H1 (cell line): ENCODE measurements around the gene SH2B2. TPM values are rescaled to one million over a fixed set of nuclear protein-coding genes. Genes with fewer than 3 reads are reported as not detected.

Experiments used
- CTCF ChIA-PET: fragments of 300-600 bp; sonication (Branson Sonifier 250); formaldehyde crosslinking; loops from one replicate; lab custom pipeline; 2021; ENCODE audit not compliant: partially characterized antibody; lab: Charles Lee
- POLR2A ChIA-PET: fragments of 300-600 bp; sonication (Branson Sonifier 250); formaldehyde crosslinking; loops from one replicate; lab custom pipeline; 2021; ENCODE audit warnings: inconsistent platforms; ENCODE audit not compliant: partially characterized antibody; lab: Charles Lee
- DNase-seq, 2 experiments: peaks; one replicate each; pipeline versions ENCODE4 v3.0.0 to v3.0.0-alpha.2; 2010 to 2022; ENCODE audit warnings: low spot score in 2 of 2, low read depth in 1 of 2, mixed read lengths in 1 of 2
- FAIRE-seq: peaks from 2 replicates; lab custom pipeline; 2011; peaks lifted over from hg19 to GRCh38; lab: Jason Lieb, UNC
- H2AFZ ChIP-seq: 2 replicates; pipeline ENCODE4 v1.8.1; 2012; ENCODE audit warnings: low read length, inconsistent platforms
- H2AK5ac ChIP-seq: 2 replicates; pipeline ENCODE4 v1.6.1; 2013; ENCODE audit warnings: low read depth, low read length
- H2BK120ac ChIP-seq: replicated peaks from 2 replicates; pipeline ENCODE3; 2013; ENCODE audit warnings: low read depth, low read length, inconsistent platforms
- H2BK12ac ChIP-seq: 2 replicates; pipeline ENCODE4 v1.6.1; 2013; ENCODE audit warnings: low read depth, low read length
- H2BK15ac ChIP-seq: 2 replicates; pipeline ENCODE4 v1.6.1; 2013; ENCODE audit warnings: low read length
- H2BK20ac ChIP-seq: 2 replicates; pipeline ENCODE4 v1.6.1; 2013; ENCODE audit warnings: low read length
- H2BK5ac ChIP-seq: 2 replicates; pipeline ENCODE4 v1.6.1; 2013; ENCODE audit warnings: low read depth, low read length
- H3K14ac ChIP-seq: 2 replicates; pipeline ENCODE4 v1.6.1; 2013; ENCODE audit warnings: inconsistent platforms; ENCODE audit not compliant: insufficient read length
- H3K18ac ChIP-seq: 2 replicates; pipeline ENCODE4 v1.6.1; 2013; ENCODE audit warnings: low read length; ENCODE audit errors: extremely low read depth
- H3K23ac ChIP-seq: 2 replicates; pipeline ENCODE4 v1.6.1; 2013; ENCODE audit warnings: inconsistent platforms; ENCODE audit not compliant: insufficient read length
- H3K23me2 ChIP-seq: 2 replicates; pipeline ENCODE4 v1.6.1; 2013; ENCODE audit warnings: low read depth, low read length
- H3K27ac ChIP-seq: 2 replicates; pipeline ENCODE4 v1.6.1; 2011; ENCODE audit warnings: low read depth, low read length, inconsistent platforms
- H3K27me3 ChIP-seq, 4 experiments: replicated peaks in 1 of 4; 1 replicate in 1 of 4; 2 replicates in 3 of 4; pipeline versions ENCODE4 v1.6.1 to v1.8.1; 2011 to 2013; ENCODE audit warnings: low read length in 3 of 4, mild to moderate bottlenecking in 3 of 4, inconsistent platforms in 2 of 4, mixed read lengths in 2 of 4, moderate library complexity in 1 of 4; ENCODE audit not compliant: control insufficient read depth in 3 of 4, insufficient read depth in 3 of 4; ENCODE audit errors: extremely low read depth in 1 of 4
- H3K36me3 ChIP-seq, 4 experiments: 2 replicates each; pipeline versions ENCODE4 v1.6.1 to v1.8.1; 2011 to 2013; ENCODE audit warnings: mild to moderate bottlenecking in 4 of 4, low read length in 3 of 4, moderate library complexity in 2 of 4, control low read depth in 1 of 4, inconsistent platforms in 1 of 4; ENCODE audit not compliant: insufficient read depth in 4 of 4, control insufficient read depth in 2 of 4
- H3K4ac ChIP-seq: replicated peaks from 2 replicates; pipeline ENCODE3; 2013; ENCODE audit warnings: low read length, low read depth, mixed read lengths, inconsistent platforms; ENCODE audit not compliant: insufficient read length
- H3K4me1 ChIP-seq, 4 experiments: replicated peaks in 1 of 4; 1 replicate in 1 of 4; 2 replicates in 3 of 4; pipeline versions ENCODE4 v1.6.1 to v1.8.1; 2011 to 2013; ENCODE audit warnings: low read length in 3 of 4, inconsistent platforms in 2 of 4, mixed read lengths in 1 of 4; ENCODE audit not compliant: insufficient read depth in 4 of 4, control insufficient read depth in 3 of 4
- H3K4me2 ChIP-seq, 2 experiments: 2 replicates each; pipeline versions ENCODE4 v1.6.1 to v1.8.1; 2011 to 2013; ENCODE audit warnings: low read depth in 2 of 2, low read length in 2 of 2, control low read depth in 1 of 2, inconsistent platforms in 1 of 2, mild to moderate bottlenecking in 1 of 2; ENCODE audit not compliant: insufficient read depth in 1 of 2
- H3K4me3 ChIP-seq, 4 experiments: fragments of 200-600, 300-600 bp in 1 of 4; sonication (generic), shearing (Covaris generic), sonication (Bioruptor Twin) in 1 of 4; 2 replicates each; pipeline versions ENCODE4 v1.5.1 to v1.8.1; 2011 to 2016; ENCODE audit warnings: low read length in 4 of 4, low read depth in 3 of 4, control low read depth in 2 of 4, inconsistent platforms in 2 of 4, mild to moderate bottlenecking in 2 of 4, mixed read lengths in 1 of 4, moderate library complexity in 1 of 4; ENCODE audit not compliant: insufficient read depth in 2 of 4; ENCODE audit errors: extremely low read depth in 1 of 4
- H3K56ac ChIP-seq: replicated peaks from 2 replicates; pipeline ENCODE3; 2013; ENCODE audit warnings: low read depth, mild to moderate bottlenecking, mixed read lengths, low read length, inconsistent platforms; ENCODE audit not compliant: insufficient read length
- H3K79me1 ChIP-seq: 2 replicates; pipeline ENCODE4 v1.6.1; 2013; ENCODE audit warnings: low read depth, low read length, control low read depth
- H3K79me2 ChIP-seq, 2 experiments: 2 replicates each; pipeline versions ENCODE4 v1.6.1 to v1.8.1; 2012 to 2013; ENCODE audit warnings: low read length in 2 of 2, mild to moderate bottlenecking in 2 of 2, inconsistent platforms in 1 of 2; ENCODE audit not compliant: insufficient read depth in 2 of 2, control insufficient read depth in 1 of 2
- H3K9ac ChIP-seq, 4 experiments: replicated peaks in 1 of 4; 1 replicate in 1 of 4; 2 replicates in 3 of 4; pipeline versions ENCODE4 v1.6.1 to v1.8.1; 2011 to 2013; ENCODE audit warnings: low read depth in 3 of 4, low read length in 3 of 4, control low read depth in 2 of 4, mild to moderate bottlenecking in 2 of 4, moderate library complexity in 2 of 4, inconsistent platforms in 1 of 4; ENCODE audit errors: extremely low read depth in 1 of 4
- H3K9me3 ChIP-seq, 2 experiments: 2 replicates each; pipeline versions ENCODE4 v1.6.1 to v1.8.1; 2012 to 2013; ENCODE audit warnings: mild to moderate bottlenecking in 2 of 2, moderate library complexity in 2 of 2, control low read depth in 1 of 2, inconsistent platforms in 1 of 2, low read depth in 1 of 2, low read length in 1 of 2, mixed read lengths in 1 of 2; ENCODE audit not compliant: insufficient read depth in 2 of 2
- H4K20me1 ChIP-seq, 2 experiments: replicated peaks in 1 of 2; 2 replicates each; pipeline versions ENCODE3 to v1.8.1; 2011 to 2013; ENCODE audit warnings: inconsistent platforms in 2 of 2, low read length in 2 of 2, mild to moderate bottlenecking in 1 of 2; ENCODE audit not compliant: insufficient read depth in 2 of 2, control insufficient read depth in 1 of 2
- H4K5ac ChIP-seq: 2 replicates; pipeline ENCODE4 v1.6.1; 2013; ENCODE audit warnings: low read length, low read depth, mixed read lengths, inconsistent platforms; ENCODE audit not compliant: insufficient read length
- H4K8ac ChIP-seq: 2 replicates; pipeline ENCODE4 v1.8.0; 2013; ENCODE audit warnings: mild to moderate bottlenecking, moderate library complexity, low read length, inconsistent platforms; ENCODE audit not compliant: insufficient read depth; ENCODE audit errors: extremely low read depth
- H4K91ac ChIP-seq: replicated peaks from 2 replicates; pipeline ENCODE3; 2013; ENCODE audit warnings: low read length, mixed read lengths, inconsistent platforms; ENCODE audit not compliant: insufficient read length
- CBX5 ChIP-seq: fragments of 300-800, 300-1000 bp; sonication (generic); IDR thresholded peaks from 2 replicates; pipeline ENCODE4 v1.7.1; 2016; ENCODE audit warnings: antibody characterized with exemption, low read length, low read depth
- POU5F1 ChIP-seq: IDR thresholded peaks from 2 replicates; pipeline ENCODE4 v1.6.1; 2011; ENCODE audit warnings: low read depth, mild to moderate bottlenecking, low read length, moderate library complexity
- SP2 ChIP-seq: IDR thresholded peaks from 2 replicates; pipeline ENCODE4 v1.6.1; 2012; ENCODE audit warnings: mild to moderate bottlenecking, low read length, inconsistent platforms
- WGBS, 2 experiments: shearing (Covaris generic) in 1 of 2; methylation state at CpG; one replicate each; pipeline versions ENCODE4 v1.1.6 to v1.1.7; 2013 to 2015; ENCODE audit warnings: low lambda C conversion rate in 2 of 2, mixed read lengths in 2 of 2, inconsistent platforms in 1 of 2, low coverage in 1 of 2, missing lambda C conversion rate in 1 of 2; ENCODE audit not compliant: insufficient replicate concordance in 2 of 2, insufficient coverage in 1 of 2, insufficient read length in 1 of 2; ENCODE audit errors: extremely low coverage in 1 of 2, missing lambda C conversion rate in 1 of 2; 5-methylcytosine and 5-hydroxymethylcytosine counted together
- polyA plus RNA-seq, 7 experiments: library from polyadenylated mRNA; depleted of rRNA in 3 of 7; stranded (reverse) in 5 of 7; unstranded in 2 of 7; fragments of >200 nt in 5 of 7; fragments of 200-250 nt in 2 of 7; gene quantifications; 1 replicate in 5 of 7; 2 replicates in 1 of 7; 4 replicates in 1 of 7; pipeline versions ENCODE4 v1.2.1 to v1.2.3, GENCODE V29; 2011 to 2013; ENCODE audit warnings: missing spikeins in 2 of 7, mixed read lengths in 2 of 7
- total RNA-seq: library from RNA; stranded (reverse); fragmentation: NEBNext Ultra II Directional; extraction: Animal tissue kit (Norgen Biotek cat#: 25700); gene quantifications from 2 replicates; pipeline ENCODE4 v1.2.1, GENCODE V29; 2021

Gene SH2B2
- total and polyA plus RNA-seq, 2 of the 8 experiments (the other 6 are each of a cell fraction or from before 2014, with no cell fraction given), result 11.5 to 18.7 TPM

DNA sequence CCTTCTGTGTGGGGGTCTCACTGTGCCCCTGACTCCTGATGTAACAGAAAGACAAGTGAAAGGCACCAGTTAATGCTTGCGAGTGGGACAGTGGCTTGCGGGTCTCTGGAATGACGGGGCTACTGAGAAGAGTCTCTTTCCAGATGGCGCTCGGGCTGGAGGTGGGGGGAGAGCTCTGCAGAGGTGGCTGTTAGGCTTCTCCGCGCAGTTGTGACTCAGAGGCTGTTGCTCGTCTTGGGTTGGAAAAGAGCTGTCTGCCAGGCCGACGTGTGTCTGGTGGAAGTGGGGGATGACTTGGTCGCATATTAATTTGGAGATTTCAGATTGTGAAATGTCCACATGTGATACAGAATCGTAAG, 27.9 kb upstream of the SH2B2 start:
- CTCF ChIA-PET, result interaction anchor here (0.7 to 1.2 kb wide), 2 partner anchors 154 to 572 kb away, joined by 3 to 4 read pairs; no protein-coding TSS in a partner anchor

More for the DNA sequence above, 27.9 kb upstream of the SH2B2 start:
- Histone ChIP-seq H2BK120ac (no peak overlapping the region), H3K4me3 (no peak overlapping the region), H2BK15ac (no peak overlapping the region)
- WGBS, 2 experiments, result 87% methylated on average over 12 of the region's 12 CpGs; no CpG with 5 or more reads in 1 of the 2 experiments
- no peak for DNase-seq
- TF ChIP-seq POU5F1 (no peak), SP2 (no peak), CBX5 (no peak)
- TF ChIP-seq, all 59 proteins: peak for 0
- Histone ChIP-seq H3K23me2 (no peaks in the 10 kb centered on the region), H3K27ac (no peak overlapping the region), H3K4me1 (no peaks in the 10 kb centered on the region), H3K79me1 (no peaks in the 10 kb centered on the region), H4K91ac (no peak overlapping the region), H2BK5ac (0 out of 2 replicates have a peak overlapping the region, but pooled peaks have one; percentile 35), H2BK12ac (no peak overlapping the region), H3K18ac (no peak overlapping the region), H4K5ac (no peak overlapping the region), H3K79me2 (no peaks in the 10 kb centered on the region), H2AFZ (no peak overlapping the region), H3K14ac (no peak overlapping the region), H3K27me3 (no peaks in the 10 kb centered on the region), H4K8ac (no peak overlapping the region), H3K56ac (no peak overlapping the region), H3K23ac (no peak overlapping the region), H2AK5ac (no peak overlapping the region), H2BK20ac (no peak overlapping the region), H3K4me2 (no peak overlapping the region), H3K9me3 (no peaks in the 10 kb centered on the region), H3K9ac (no peak overlapping the region), H3K4ac (no peak overlapping the region), H4K20me1 (no peaks in the 10 kb centered on the region), H3K36me3 (no peaks in the 10 kb centered on the region)
- no peak for FAIRE-seq
- POLR2A ChIA-PET, result no interaction called here
